Parathyroid adenoma (tissue), 2 donors: ENCODE measurements around the gene MATK.

Experiments used
- H2AFZ ChIP-seq: fragments of 300-600 bp; sonication (generic); one replicate; pipeline ENCODE4 v1.7.0; 2017; ENCODE audit warnings: antibody characterized with exemption, mild to moderate bottlenecking
- H3K27ac ChIP-seq: fragments of 300-600 bp; sonication (generic); one replicate; pipeline ENCODE4 v1.7.0; 2017
- H3K27me3 ChIP-seq: fragments of 300-600 bp; sonication (generic); one replicate; pipeline ENCODE4 v1.7.0; 2017; ENCODE audit warnings: low read length; ENCODE audit not compliant: control insufficient read depth, insufficient read depth
- H3K36me3 ChIP-seq: fragments of 300-600 bp; sonication (generic); one replicate; pipeline ENCODE4 v1.7.0; 2017; ENCODE audit warnings: low read length; ENCODE audit not compliant: control insufficient read depth, insufficient read depth
- H3K4me1 ChIP-seq: fragments of 300-600 bp; sonication (generic); one replicate; pipeline ENCODE4 v1.7.0; 2017; ENCODE audit warnings: control low read depth
- H3K4me2 ChIP-seq: fragments of 300-600 bp; sonication (generic); one replicate; pipeline ENCODE4 v1.7.0; 2017; ENCODE audit warnings: low read length
- H3K4me3 ChIP-seq: fragments of 300-600 bp; sonication (generic); one replicate; pipeline ENCODE4 v1.7.0; 2017; ENCODE audit warnings: low read depth, low read length
- H3K79me2 ChIP-seq: fragments of 300-600 bp; sonication (generic); one replicate; pipeline ENCODE4 v1.7.0; 2017; ENCODE audit warnings: control low read depth
- H3K9ac ChIP-seq: fragments of 300-600 bp; sonication (generic); one replicate; pipeline ENCODE4 v1.7.0; 2017; ENCODE audit warnings: mild to moderate bottlenecking
- H3K9me3 ChIP-seq: fragments of 300-600 bp; sonication (generic); one replicate; pipeline ENCODE4 v1.7.0; 2017; ENCODE audit warnings: low read length; ENCODE audit not compliant: control insufficient read depth
- TF ChIP-seq, protein P1 (sequence below): fragments of 300-600 bp; sonication (generic); IDR thresholded peaks from one replicate; pipeline ENCODE4 v1.7.0; 2017; ENCODE audit warnings: antibody characterized with exemption, mild to moderate bottlenecking
- donor health status: primary hyperparathyroidism.

The MATK gene

GRCh38 chr19:3814648-3815047, 28.5 kb upstream of the MATK start:
- H3K79me2 ChIP-seq = no peaks in the 10 kb centered on the region
- H3K9me3 ChIP-seq = no peaks in the 10 kb centered on the region
- no peak overlapping the region for H2AFZ ChIP-seq
- TF ChIP-seq, protein P1, sequence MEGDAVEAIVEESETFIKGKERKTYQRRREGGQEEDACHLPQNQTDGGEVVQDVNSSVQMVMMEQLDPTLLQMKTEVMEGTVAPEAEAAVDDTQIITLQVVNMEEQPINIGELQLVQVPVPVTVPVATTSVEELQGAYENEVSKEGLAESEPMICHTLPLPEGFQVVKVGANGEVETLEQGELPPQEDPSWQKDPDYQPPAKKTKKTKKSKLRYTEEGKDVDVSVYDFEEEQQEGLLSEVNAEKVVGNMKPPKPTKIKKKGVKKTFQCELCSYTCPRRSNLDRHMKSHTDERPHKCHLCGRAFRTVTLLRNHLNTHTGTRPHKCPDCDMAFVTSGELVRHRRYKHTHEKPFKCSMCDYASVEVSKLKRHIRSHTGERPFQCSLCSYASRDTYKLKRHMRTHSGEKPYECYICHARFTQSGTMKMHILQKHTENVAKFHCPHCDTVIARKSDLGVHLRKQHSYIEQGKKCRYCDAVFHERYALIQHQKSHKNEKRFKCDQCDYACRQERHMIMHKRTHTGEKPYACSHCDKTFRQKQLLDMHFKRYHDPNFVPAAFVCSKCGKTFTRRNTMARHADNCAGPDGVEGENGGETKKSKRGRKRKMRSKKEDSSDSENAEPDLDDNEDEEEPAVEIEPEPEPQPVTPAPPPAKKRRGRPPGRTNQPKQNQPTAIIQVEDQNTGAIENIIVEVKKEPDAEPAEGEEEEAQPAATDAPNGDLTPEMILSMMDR = no peak
- no peak overlapping the region for H3K27ac ChIP-seq
- no peaks in the 10 kb centered on the region for H3K4me1 ChIP-seq
- H3K4me2 ChIP-seq = no peak overlapping the region
- H3K9ac ChIP-seq = no peak overlapping the region
- no peaks in the 10 kb centered on the region for H3K36me3 ChIP-seq
- H3K4me3 ChIP-seq = no peak overlapping the region
- no peaks in the 10 kb centered on the region for H3K27me3 ChIP-seq

GRCh38 chr19:3813473-3814392, 27.6 kb upstream of the MATK start:
- Histone ChIP-seq H3K36me3 (no peaks in the 10 kb centered on the region), H3K4me1 (no peaks in the 10 kb centered on the region), H3K9me3 (no peaks in the 10 kb centered on the region), H3K27ac (peak overlapping the region; percentile 54), H3K79me2 (no peaks in the 10 kb centered on the region), H3K4me2 (no peak overlapping the region), H3K27me3 (no peaks in the 10 kb centered on the region), H3K9ac (no peak overlapping the region), H3K4me3 (no peak overlapping the region), H2AFZ (no peak overlapping the region)
- TF ChIP-seq, protein P1 = no peak

- TF ChIP-seq, protein P1 = no peak
- no peaks in the 10 kb centered on the region for H3K27me3 ChIP-seq
- no peaks in the 10 kb centered on the region for H3K4me1 ChIP-seq
- no peak overlapping the region for H2AFZ ChIP-seq
- H3K36me3 ChIP-seq = no peaks in the 10 kb centered on the region
- H3K4me3 ChIP-seq = no peak overlapping the region
- no peak overlapping the region for H3K9ac ChIP-seq
- no peak overlapping the region for H3K4me2 ChIP-seq
- no peaks in the 10 kb centered on the region for H3K79me2 ChIP-seq
- no peak overlapping the region for H3K27ac ChIP-seq
- H3K9me3 ChIP-seq = no peaks in the 10 kb centered on the region
Measured at GRCh38 chr19:3810708-3811355, 24.7 kb upstream of the MATK start.

DNA sequence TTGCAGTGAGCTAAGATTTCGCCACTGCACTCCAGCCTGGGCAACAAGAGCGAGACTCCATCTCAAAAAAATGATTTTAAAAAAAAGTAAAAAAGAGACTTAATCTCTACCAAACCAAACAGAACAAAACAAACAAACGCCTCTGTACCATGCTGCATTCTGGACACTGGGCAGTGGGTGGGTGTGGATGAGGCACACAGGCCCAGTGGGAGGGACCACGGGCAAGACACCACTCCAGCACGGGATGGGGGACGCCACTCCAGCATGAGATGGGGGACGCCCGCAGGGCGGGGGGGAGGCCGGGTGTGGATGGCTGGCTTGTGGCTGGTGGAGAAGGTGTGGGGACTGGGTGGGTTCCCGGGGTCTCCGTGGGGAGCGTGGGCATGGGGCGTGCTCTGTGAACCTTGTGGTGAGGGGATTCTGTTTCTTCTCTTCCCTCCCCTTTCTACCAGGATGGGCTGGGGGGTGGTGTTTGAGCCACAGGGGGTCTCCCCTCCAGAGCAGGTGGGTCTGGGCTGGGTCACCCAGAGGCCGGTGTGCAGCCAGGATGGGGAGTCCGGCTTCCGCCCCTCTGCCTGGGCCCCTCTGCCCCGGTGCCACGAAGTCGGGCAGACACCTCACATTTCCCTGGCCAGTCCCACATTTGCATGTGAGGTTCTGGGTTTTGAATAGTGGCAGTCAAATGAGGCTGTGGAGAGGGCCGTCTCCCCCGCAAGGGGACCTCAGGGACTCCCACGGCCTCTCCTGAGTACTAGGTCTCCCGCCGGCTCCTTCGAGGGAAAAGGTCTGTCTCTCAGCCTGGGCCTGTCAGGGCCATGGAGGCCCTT, 23.9 kb upstream of the MATK start:
- H3K4me3 ChIP-seq = no peak overlapping the region
- no peak overlapping the region for H3K4me2 ChIP-seq
- no peaks in the 10 kb centered on the region for H3K4me1 ChIP-seq
- no peak overlapping the region for H3K9ac ChIP-seq
- no peaks in the 10 kb centered on the region for H3K9me3 ChIP-seq
- H3K36me3 ChIP-seq = no peaks in the 10 kb centered on the region
- TF ChIP-seq, protein P1 = no peak
- H2AFZ ChIP-seq = no peak overlapping the region
- H3K27ac ChIP-seq = no peak overlapping the region
- no peaks in the 10 kb centered on the region for H3K79me2 ChIP-seq
- no peaks in the 10 kb centered on the region for H3K27me3 ChIP-seq
